K562 (cell line): ENCODE measurements around the gene DDX60. TPM values are rescaled to one million over a fixed set of nuclear protein-coding genes. Genes with fewer than 3 reads are reported as not detected.

Experiments
- ATAC-seq: fragments of 200-7000 bp; cut with Tn5 transposase; 3 replicates; pipeline ENCODE4 v1.9.1; 2020; ENCODE audit warnings: moderate library complexity
- BruUV-seq: library from RNA; stranded (reverse); fragments of 400-500 nt; replicated peaks from 2 replicates; lab custom pipeline; 2021; lab: Mats Ljungman, UMichigan
- CTCF ChIA-PET: fragments of 300-600 bp; formaldehyde crosslinking; extraction: SDS; loops from one replicate; lab custom pipeline; 2021; ENCODE audit warnings: low intra/inter-chr PET ratio; lab: Yijun Ruan, JAX
- POLR2A ChIA-PET: fragments of 300-600, 350-650 bp; sonication (Branson Sonifier 250); formaldehyde crosslinking; extraction: SDS; loops from one replicate; lab custom pipeline; 2021; ENCODE audit warnings: antibody characterized with exemption, inconsistent platforms; lab: Yijun Ruan, JAX
- DNase-seq, 4 experiments: peaks; one replicate each; pipeline versions ENCODE4 v3.0.0 to v3.0.0-alpha.2; 2011 to 2018; ENCODE audit warnings: low spot score in 3 of 4, mixed read lengths in 3 of 4; ENCODE audit errors: extremely low read depth in 1 of 4
- FAIRE-seq: peaks from 2 replicates; lab custom pipeline; 2011; peaks lifted over from hg19 to GRCh38; lab: Jason Lieb, UNC
- H2AFZ ChIP-seq: 2 replicates; pipeline ENCODE4 v1.6.0; 2011; ENCODE audit warnings: low read depth, low read length, control low read depth, inconsistent platforms
- H3K27ac ChIP-seq: fragments of 200-600 bp; 3 replicates; pipeline ENCODE4 v1.8.0; 2011; ENCODE audit warnings: low read depth, mild to moderate bottlenecking, control low read depth, inconsistent platforms, low read length, moderate library complexity, mixed read lengths; ENCODE audit errors: extremely low read depth
- H3K27me3 ChIP-seq, 2 experiments: fragments of 300-600 bp in 1 of 2; 2 replicates in 1 of 2; 3 replicates in 1 of 2; pipeline versions ENCODE4 v1.6.0 to v1.8.0; 2011; ENCODE audit warnings: inconsistent platforms in 2 of 2, low read length in 2 of 2, mild to moderate bottlenecking in 1 of 2, mixed read lengths in 1 of 2, moderate library complexity in 1 of 2; ENCODE audit not compliant: control insufficient read depth in 2 of 2, insufficient read depth in 2 of 2
- H3K36me3 ChIP-seq: fragments of 300-600 bp; 3 replicates; pipeline ENCODE4 v1.8.0; 2011; ENCODE audit warnings: mild to moderate bottlenecking, low read length, inconsistent platforms; ENCODE audit not compliant: control insufficient read depth, insufficient read depth
- H3K4me1 ChIP-seq, 2 experiments: fragments of 200-600 bp in 1 of 2; replicated peaks in 1 of 2; 2 replicates in 1 of 2; 3 replicates in 1 of 2; pipeline versions ENCODE4 v1.5.1 to v1.8.0; 2011; ENCODE audit warnings: inconsistent platforms in 2 of 2, low read length in 2 of 2, mild to moderate bottlenecking in 1 of 2, mixed read lengths in 1 of 2, moderate library complexity in 1 of 2; ENCODE audit not compliant: control insufficient read depth in 2 of 2, insufficient read depth in 2 of 2
- H3K4me2 ChIP-seq: 2 replicates; pipeline ENCODE4 v1.6.1; 2011; ENCODE audit warnings: low read length, control low read depth, inconsistent platforms, mixed read lengths; ENCODE audit not compliant: insufficient read depth
- H3K4me3 ChIP-seq: fragments of 200-600 bp; sonication (generic), shearing (Covaris generic); 2 replicates; pipeline ENCODE4 v1.5.1; 2016; ENCODE audit warnings: control low read depth, inconsistent platforms
- H3K79me2 ChIP-seq: fragments of 200-600 bp; 3 replicates; pipeline ENCODE4 v1.8.0; 2011; ENCODE audit warnings: low read length, inconsistent platforms; ENCODE audit not compliant: control insufficient read depth, insufficient read depth
- H3K9ac ChIP-seq, 2 experiments: 2 replicates each; pipeline versions ENCODE4 v1.6.0 to v1.6.1; 2011; ENCODE audit warnings: low read depth in 2 of 2, low read length in 2 of 2, control low read depth in 1 of 2, inconsistent platforms in 1 of 2, mild to moderate bottlenecking in 1 of 2, mixed read lengths in 1 of 2; ENCODE audit not compliant: insufficient read depth in 1 of 2
- H3K9me1 ChIP-seq: one replicate; pipeline ENCODE4 v1.6.0; 2011; ENCODE audit warnings: inconsistent platforms, mild to moderate bottlenecking, low read length, moderate library complexity; ENCODE audit not compliant: control insufficient read depth, insufficient read depth
- H3K9me3 ChIP-seq: replicated peaks from 2 replicates; pipeline ENCODE4 v1.5.1; 2011; ENCODE audit warnings: low read depth, low read length, inconsistent platforms; ENCODE audit not compliant: control insufficient read depth, insufficient read depth
- H4K20me1 ChIP-seq: replicated peaks from 2 replicates; pipeline ENCODE4 v1.6.1; 2011; ENCODE audit warnings: low read length, inconsistent platforms, mixed read lengths; ENCODE audit not compliant: control insufficient read depth, insufficient read depth
- EP300 ChIP-seq: IDR thresholded peaks from 2 replicates; pipeline ENCODE4 v1.6.1; 2012; ENCODE audit warnings: low read length, improper control_type of control experiment
- FOSL1 ChIP-seq: fragments of 200-800 bp; sonication (Bioruptor generic); conservative IDR thresholded peaks from 2 replicates; pipeline ENCODE4 v1.6.1; 2016; ENCODE audit warnings: missing genetic modification characterization, missing compliant biosample characterization
- HDGF ChIP-seq: fragments of 450-650 bp; IDR thresholded peaks from 2 replicates; pipeline ENCODE4 v1.6.1; 2016
- HMBOX1 ChIP-seq: sonication (generic); IDR thresholded peaks from 2 replicates; pipeline ENCODE4 v1.6.1; 2016
- KDM4B ChIP-seq, 2 experiments: fragments of 450-650 bp in 1 of 2; sonication (generic) in 1 of 2; IDR thresholded peaks; 2 replicates each; pipeline ENCODE4 v1.6.1; 2016 to 2017; ENCODE audit warnings: borderline replicate concordance in 2 of 2, antibody characterized with exemption in 1 of 2, low read depth in 1 of 2, mild to moderate bottlenecking in 1 of 2
- MAZ ChIP-seq, 2 experiments: fragments of 450-650 bp in 1 of 2; sonication (generic) in 1 of 2; formaldehyde crosslinking; IDR thresholded peaks in 1 of 2; conservative IDR thresholded peaks in 1 of 2; 2 replicates each; pipeline versions ENCODE4 v1.4.0 to v1.5.0; 2020; ENCODE audit warnings: mild to moderate bottlenecking in 1 of 2, missing genetic modification reagents in 1 of 2
- NR2F6 ChIP-seq: fragments of 450-650 bp; formaldehyde crosslinking; IDR thresholded peaks from 2 replicates; pipeline ENCODE4 v1.4.0; 2020; ENCODE audit warnings: mild to moderate bottlenecking
- SMARCA5 ChIP-seq: fragments of 450-650 bp; IDR thresholded peaks from 2 replicates; pipeline ENCODE4 v1.6.1; 2016
- ZBTB33 ChIP-seq: sonication (generic); formaldehyde crosslinking; IDR thresholded peaks from 2 replicates; pipeline ENCODE4 v1.8.1; 2023; ENCODE audit warnings: mild to moderate bottlenecking, missing genetic modification reagents
- ZC3H4 ChIP-seq: sonication (generic); formaldehyde crosslinking; IDR thresholded peaks from 2 replicates; pipeline ENCODE4 v1.9.0; 2021; ENCODE audit warnings: missing genetic modification reagents, borderline replicate concordance
- ZNF354B ChIP-seq: fragments of 250-450 bp; sonication (Bioruptor Pico); IDR thresholded peaks from 2 replicates; pipeline ENCODE4 v1.4.0; 2020
- ZNF518B ChIP-seq: fragments of 250-450 bp; sonication (Bioruptor Pico); IDR thresholded peaks from 2 replicates; pipeline ENCODE4 v1.5.0; 2021; ENCODE audit warnings: mild to moderate bottlenecking, moderate library complexity
- ZNF707 ChIP-seq: fragments of 250-450 bp; sonication (Bioruptor Pico); conservative IDR thresholded peaks from 2 replicates; pipeline ENCODE4 v1.8.0; 2022; ENCODE audit warnings: inconsistent platforms, mild to moderate bottlenecking, moderate library complexity
- ZNF780A ChIP-seq: fragments of 250-450 bp; sonication (Bioruptor Pico); IDR thresholded peaks from 2 replicates; pipeline ENCODE4 v1.5.0; 2021; ENCODE audit warnings: mild to moderate bottlenecking
- ZSCAN29 ChIP-seq: fragments of 450-650 bp; IDR thresholded peaks from 2 replicates; pipeline ENCODE4 v1.6.1; 2017
- WGBS: fragments of 100-300 bp; shearing (Covaris generic); methylation state at CpG from one replicate; pipeline ENCODE4 v1.1.6; 2016; ENCODE audit warnings: low coverage, mixed read lengths; ENCODE audit not compliant: insufficient coverage; ENCODE audit errors: missing lambda C conversion rate; 5-methylcytosine and 5-hydroxymethylcytosine counted together
- in situ Hi-C: fragments of 300-500 bp; cut with MboI; formaldehyde crosslinking; loops from 4 replicates; pipeline ENCODE4 v1.15.0; 2018; ENCODE audit warnings: inconsistent platforms, mixed read lengths
- intact Hi-C: fragments of 100-400 bp; cut with micrococcal nuclease; formaldehyde crosslinking; loops from 2 replicates; pipeline ENCODE4 v1.14.2; 2022
- polyA plus RNA-seq, 8 experiments: library from polyadenylated mRNA; depleted of rRNA in 4 of 8; stranded (reverse) in 5 of 8; unstranded in 3 of 8; fragments of >200 nt; fragmentation: Nextera tagmentation in 2 of 8; fragmentation: Illumina TruSeq in 1 of 8; extraction: Ambion mirVana in 2 of 8; extraction: Trizol in 1 of 8; gene quantifications; 2 replicates each; pipeline versions ENCODE4 v1.2.1 to v1.2.3, GENCODE V29; 2011 to 2014; ENCODE audit warnings: inconsistent platforms in 1 of 8, missing spikeins in 1 of 8
- total RNA-seq, 7 experiments: library from RNA; depleted of rRNA in 6 of 7; stranded (reverse); fragments of >200 nt in 6 of 7; fragmentation: Illumina TruSeq in 2 of 7; extraction: Trizol in 2 of 7; gene quantifications; 2 replicates each; pipeline versions ENCODE4 v1.2.1 to v1.2.3, GENCODE V29; 2011 to 2021; ENCODE audit warnings: low replicate concordance in 1 of 7

Gene DDX60
- total and polyA plus RNA-seq, 9 of the 15 experiments (the other 6 are each of a cell fraction or from before 2014, with no cell fraction given) = 0.06 to 0.25 (median 0.13) TPM

GRCh38 chr4:168240821-168241220, 77.7 kb downstream of the DDX60 start:
- H3K9me1 ChIP-seq = no peaks in the 10 kb centered on the region
- H3K27ac ChIP-seq = no peak overlapping the region
- FAIRE-seq (no peak), DNase-seq (no peak), ATAC-seq (no peak)
- H3K36me3 ChIP-seq = no peaks in the 10 kb centered on the region
- POLR2A ChIA-PET = no interaction called here
- in situ Hi-C loops = no loop called here
- no peaks in the 10 kb centered on the region for H4K20me1 ChIP-seq
- H3K9ac ChIP-seq = no peak overlapping the region
- H3K4me3 ChIP-seq = no peak overlapping the region
- CTCF ChIA-PET = no interaction called here
- intact Hi-C loops = no loop called here
- no peaks in the 10 kb centered on the region for H3K79me2 ChIP-seq
- no peak overlapping the region for H2AFZ ChIP-seq
- H3K4me2 ChIP-seq = no peak overlapping the region
- no peaks in the 10 kb centered on the region for H3K4me1 ChIP-seq
- no TSS peak for BruUV-seq
- no peaks in the 10 kb centered on the region for H3K27me3 ChIP-seq
- 0% methylated on average over 2 of the region's 2 CpGs for WGBS
- H3K9me3 ChIP-seq = no peaks in the 10 kb centered on the region
- TF ChIP-seq ZNF707 (CRISPR knock-in tag) (no peak), EP300 (no peak), ZNF518B (CRISPR knock-in tag) (no peak), ZC3H4 (CRISPR knock-in tag) (no peak), ZNF354B (CRISPR knock-in tag) (no peak), FOSL1 (tag) (no peak), MAZ (CRISPR knock-in tag; conservative IDR thresholded peaks at IDR 0.05 in 1 of 2, IDR thresholded peaks at IDR 0.05 in 1 of 2) (no peak), HDGF (no peak), ZSCAN29 (no peak), KDM4B (IDR thresholded peaks at IDR 0.05; ENCODE audit: borderline replicate concordance in 2 of 2, low read depth in 1 of 2) (no peak), ZNF780A (CRISPR knock-in tag) (no peak), SMARCA5 (no peak), ZBTB33 (CRISPR knock-in tag) (no peak), HMBOX1 (no peak), NR2F6 (CRISPR knock-in tag) (no peak)
